ENCODE results near the gene CHN2. TPM values are rescaled to one million over a fixed set of nuclear protein-coding genes. Genes with fewer than 3 reads are reported as not detected.

The CHN2 gene
- total RNA-seq, 2 experiments from 2014 or later, result 2.1 to 3.5 TPM

DNA sequence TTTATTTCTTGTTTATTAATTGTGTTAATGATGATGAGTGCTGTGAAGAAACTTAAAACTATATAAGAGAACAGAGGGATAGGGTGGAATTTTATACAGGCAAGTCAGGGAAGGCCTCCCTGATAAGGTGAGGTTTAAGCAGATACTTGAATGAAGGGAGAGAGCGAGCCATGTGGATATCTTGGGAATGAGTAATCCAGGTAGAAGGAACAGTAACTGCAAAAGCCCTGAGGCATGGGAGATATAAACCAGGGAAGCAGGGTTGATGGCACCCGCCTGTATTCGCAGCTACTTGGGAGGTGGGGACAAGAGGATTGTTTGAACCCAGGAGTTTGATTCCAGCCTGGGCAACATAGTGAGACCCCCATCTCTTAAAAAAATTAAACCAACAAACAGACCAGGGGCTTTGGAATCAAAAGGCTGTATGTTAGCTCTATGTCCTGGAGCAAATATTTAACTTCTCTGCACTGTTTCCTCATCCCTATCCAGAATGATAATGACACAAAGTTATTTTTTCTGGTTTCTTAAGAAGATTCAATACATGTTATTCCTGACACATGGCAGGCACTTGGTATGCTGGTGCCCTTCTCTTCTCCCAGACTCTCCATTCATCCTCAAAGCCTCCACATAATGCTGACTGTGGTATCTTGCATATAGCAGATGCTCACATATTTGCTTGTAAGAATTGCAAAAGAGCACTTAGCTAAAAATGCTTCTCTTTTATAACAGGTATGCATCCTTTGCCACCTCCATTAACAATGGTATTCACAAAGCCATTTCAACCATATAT is 169.3 kb downstream of the CHN2 start:
- no peaks in the 10 kb centered on the region for H3K36me3 ChIP-seq (ENCODE audit: insufficient read depth, low read length)
- DNase-seq, result no peak
- no peaks in the 10 kb centered on the region for H3K27me3 ChIP-seq (ENCODE audit: control insufficient read depth in 1 of 2, insufficient read depth in 2 of 2, low read length in 2 of 2)
- H3K4me1 ChIP-seq (ENCODE audit: insufficient read depth, low read length), result no peaks in the 10 kb centered on the region
- H3K27me3 Mint-ChIP-seq, result no peaks in the 10 kb centered on the region
- ATAC-seq (ENCODE audit: poor library complexity), result no peak
- H3K36me3 Mint-ChIP-seq (ENCODE audit: low read depth), result no peaks in the 10 kb centered on the region
- H3K9me3 ChIP-seq (ENCODE audit: control insufficient read depth in 1 of 2, insufficient read depth in 1 of 2, low read length in 2 of 2), result no peaks in the 10 kb centered on the region
- H3K4me1 Mint-ChIP-seq (ENCODE audit: low read depth), result no peaks in the 10 kb centered on the region
- no peak overlapping the region for H3K4me3 Mint-ChIP-seq
- no peak overlapping the region for H3K4me3 ChIP-seq (ENCODE audit: low read length)
- ChIA-PET CTCF (no interaction called here), POLR2A (no interaction called here)
- H3K9me3 Mint-ChIP-seq, result no peaks in the 10 kb centered on the region
- intact Hi-C loops (cut with DNase I, micrococcal nuclease), result no loop called here
- TF ChIP-seq, protein P1, sequence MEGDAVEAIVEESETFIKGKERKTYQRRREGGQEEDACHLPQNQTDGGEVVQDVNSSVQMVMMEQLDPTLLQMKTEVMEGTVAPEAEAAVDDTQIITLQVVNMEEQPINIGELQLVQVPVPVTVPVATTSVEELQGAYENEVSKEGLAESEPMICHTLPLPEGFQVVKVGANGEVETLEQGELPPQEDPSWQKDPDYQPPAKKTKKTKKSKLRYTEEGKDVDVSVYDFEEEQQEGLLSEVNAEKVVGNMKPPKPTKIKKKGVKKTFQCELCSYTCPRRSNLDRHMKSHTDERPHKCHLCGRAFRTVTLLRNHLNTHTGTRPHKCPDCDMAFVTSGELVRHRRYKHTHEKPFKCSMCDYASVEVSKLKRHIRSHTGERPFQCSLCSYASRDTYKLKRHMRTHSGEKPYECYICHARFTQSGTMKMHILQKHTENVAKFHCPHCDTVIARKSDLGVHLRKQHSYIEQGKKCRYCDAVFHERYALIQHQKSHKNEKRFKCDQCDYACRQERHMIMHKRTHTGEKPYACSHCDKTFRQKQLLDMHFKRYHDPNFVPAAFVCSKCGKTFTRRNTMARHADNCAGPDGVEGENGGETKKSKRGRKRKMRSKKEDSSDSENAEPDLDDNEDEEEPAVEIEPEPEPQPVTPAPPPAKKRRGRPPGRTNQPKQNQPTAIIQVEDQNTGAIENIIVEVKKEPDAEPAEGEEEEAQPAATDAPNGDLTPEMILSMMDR (IDR thresholded peaks at IDR 0.05), result no peak
- no peak overlapping the region for H3K27ac Mint-ChIP-seq
- H3K27ac ChIP-seq (ENCODE audit: low read depth in 1 of 2, low read length in 2 of 2), result no peak overlapping the region

DNA sequence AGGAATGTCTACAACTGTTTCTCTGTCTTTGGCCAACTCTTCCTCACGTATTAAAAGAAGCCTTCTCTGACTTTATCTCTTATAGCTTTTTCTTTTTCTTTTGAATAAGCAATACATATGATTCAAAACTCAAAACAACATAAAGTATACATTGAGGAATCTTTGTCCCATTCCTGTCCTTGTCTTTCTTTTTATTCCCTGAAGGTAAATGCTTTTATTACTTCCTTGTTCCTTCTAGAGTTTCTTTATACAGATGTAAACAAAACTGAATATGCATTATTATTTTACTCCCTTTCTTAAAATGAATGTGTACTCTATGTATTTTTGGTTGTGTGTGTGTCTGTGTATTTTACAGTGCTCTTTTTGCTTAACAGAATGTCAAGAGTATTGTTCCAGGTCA is 170.1 kb downstream of the CHN2 start:
- ATAC-seq (ENCODE audit: poor library complexity), result no peak
- DNase-seq, result no peak
- ChIA-PET CTCF (no interaction called here), POLR2A (no interaction called here)
- Histone ChIP-seq H3K27me3 (ENCODE audit: control insufficient read depth in 1 of 2, insufficient read depth in 2 of 2, low read length in 2 of 2) (no peaks in the 10 kb centered on the region), H3K36me3 (ENCODE audit: insufficient read depth, low read length) (no peaks in the 10 kb centered on the region), H3K9me3 (ENCODE audit: control insufficient read depth in 1 of 2, insufficient read depth in 1 of 2, low read length in 2 of 2) (no peaks in the 10 kb centered on the region), H3K4me1 (ENCODE audit: insufficient read depth, low read length) (no peaks in the 10 kb centered on the region), H3K27ac (ENCODE audit: low read depth in 1 of 2, low read length in 2 of 2) (no peak overlapping the region), H3K4me3 (ENCODE audit: low read length) (no peak overlapping the region)
- TF ChIP-seq, protein P1 (IDR thresholded peaks at IDR 0.05), result no peak
- Mint-ChIP-seq H3K36me3 (ENCODE audit: low read depth) (no peaks in the 10 kb centered on the region), H3K4me1 (ENCODE audit: low read depth) (no peaks in the 10 kb centered on the region), H3K27me3 (no peaks in the 10 kb centered on the region), H3K4me3 (no peak overlapping the region), H3K9me3 (no peaks in the 10 kb centered on the region), H3K27ac (no peak overlapping the region)
- intact Hi-C loops (cut with DNase I, micrococcal nuclease), result no loop called here

DNA sequence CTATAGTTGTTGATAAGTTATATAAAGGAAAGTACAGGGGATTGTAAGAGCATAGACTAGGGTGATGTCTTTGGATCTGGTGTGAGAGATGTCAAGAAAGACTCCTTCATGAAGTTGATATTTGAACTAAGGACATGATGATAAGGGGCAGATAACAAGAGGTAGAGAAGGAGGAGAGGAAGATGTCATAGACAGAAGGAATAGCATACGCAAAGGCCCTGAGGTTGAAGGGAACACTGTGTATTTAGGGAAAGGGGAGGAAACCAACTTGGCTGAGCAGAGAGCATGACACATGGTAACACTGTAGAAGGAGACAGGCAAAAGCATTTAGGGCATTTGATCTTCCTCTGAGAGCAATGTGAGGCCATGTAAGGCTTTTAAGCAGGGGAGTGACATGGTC is 170.8 kb downstream of the CHN2 start:
- no peak overlapping the region for H3K4me3 Mint-ChIP-seq
- CTCF ChIA-PET, result no interaction called here
- no peaks in the 10 kb centered on the region for H3K9me3 Mint-ChIP-seq
- Histone ChIP-seq H3K4me3 (ENCODE audit: low read length) (no peak overlapping the region), H3K27ac (ENCODE audit: low read depth in 1 of 2, low read length in 2 of 2) (no peak overlapping the region), H3K4me1 (ENCODE audit: insufficient read depth, low read length) (no peaks in the 10 kb centered on the region), H3K36me3 (ENCODE audit: insufficient read depth, low read length) (no peaks in the 10 kb centered on the region), H3K27me3 (ENCODE audit: control insufficient read depth in 1 of 2, insufficient read depth in 2 of 2, low read length in 2 of 2) (no peaks in the 10 kb centered on the region), H3K9me3 (ENCODE audit: control insufficient read depth in 1 of 2, insufficient read depth in 1 of 2, low read length in 2 of 2) (no peaks in the 10 kb centered on the region)
- DNase-seq (no peak), ATAC-seq (ENCODE audit: poor library complexity) (no peak)
- no peak overlapping the region for H3K27ac Mint-ChIP-seq
- no peaks in the 10 kb centered on the region for H3K4me1 Mint-ChIP-seq (ENCODE audit: low read depth)
- H3K36me3 Mint-ChIP-seq (ENCODE audit: low read depth), result no peaks in the 10 kb centered on the region
- TF ChIP-seq, protein P1 (IDR thresholded peaks at IDR 0.05), result no peak
- POLR2A ChIA-PET, result no interaction called here
- no peaks in the 10 kb centered on the region for H3K27me3 Mint-ChIP-seq
- intact Hi-C loops (cut with DNase I, micrococcal nuclease), result no loop called here

Measured in CD4-positive, alpha-beta T cell (primary cell).